GM19468 (cell line): ENCODE measurements around the gene DNAJC28.
"Not testable (repeated sequence)": the region's sequence is repeated elsewhere in the genome, so short reads cannot be mapped to it uniquely, and the experiment has no call there.

ENCODE experiments used
- ATAC-seq: cut with Tn5 transposase; IDR thresholded peaks from one replicate; pipeline ENCODE4 v1.9.1; 2021; ENCODE audit warnings: mild to moderate bottlenecking, moderate library complexity, moderate number of reproducible peaks; ENCODE audit not compliant: unreplicated experiment; ENCODE audit errors: extremely low read depth

The DNAJC28 gene, protein sequence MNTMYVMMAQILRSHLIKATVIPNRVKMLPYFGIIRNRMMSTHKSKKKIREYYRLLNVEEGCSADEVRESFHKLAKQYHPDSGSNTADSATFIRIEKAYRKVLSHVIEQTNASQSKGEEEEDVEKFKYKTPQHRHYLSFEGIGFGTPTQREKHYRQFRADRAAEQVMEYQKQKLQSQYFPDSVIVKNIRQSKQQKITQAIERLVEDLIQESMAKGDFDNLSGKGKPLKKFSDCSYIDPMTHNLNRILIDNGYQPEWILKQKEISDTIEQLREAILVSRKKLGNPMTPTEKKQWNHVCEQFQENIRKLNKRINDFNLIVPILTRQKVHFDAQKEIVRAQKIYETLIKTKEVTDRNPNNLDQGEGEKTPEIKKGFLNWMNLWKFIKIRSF

DNA sequence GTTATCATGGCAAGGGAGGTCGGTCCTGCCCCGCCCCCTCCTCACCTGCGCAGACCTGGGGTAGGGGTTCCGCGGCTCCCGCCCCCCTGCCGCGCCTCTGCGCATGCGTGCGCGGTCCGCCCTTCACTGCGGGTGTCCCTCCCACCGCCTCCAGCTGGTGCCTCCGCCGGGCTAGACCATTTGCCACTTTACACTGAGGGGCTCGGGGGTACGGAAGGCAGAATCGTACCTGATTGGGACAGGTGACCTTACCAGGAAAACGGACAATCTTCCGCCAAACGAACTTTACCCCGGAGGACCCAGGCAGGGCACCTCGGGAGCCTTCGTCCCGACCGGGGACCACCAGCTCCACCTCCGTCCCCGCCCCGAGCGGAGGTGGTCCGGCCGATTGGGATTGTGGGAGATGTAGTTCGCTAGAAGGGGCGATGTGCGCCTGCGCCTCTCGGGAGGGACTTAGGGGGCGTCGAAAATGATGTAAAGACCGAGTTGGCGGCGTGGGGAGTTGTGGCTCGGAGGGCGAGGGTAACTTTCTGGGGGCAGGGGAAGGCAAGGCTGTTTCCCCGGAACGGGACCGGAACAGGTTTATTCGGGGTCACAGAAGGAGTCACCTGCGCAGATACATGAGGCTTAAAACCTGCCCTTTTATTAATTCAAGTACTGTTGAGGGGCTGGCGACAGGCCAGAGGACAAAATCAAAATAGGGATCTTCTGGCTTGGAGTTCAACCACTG, at the start of gene DNAJC28:
DNAJC28 (minus strand) TSS at position 344 of the 730 bp plus-strand sequence. CDS start 2,323 bp downstream, outside the sequence.
- ATAC-seq: peak; percentile 92

DNA sequence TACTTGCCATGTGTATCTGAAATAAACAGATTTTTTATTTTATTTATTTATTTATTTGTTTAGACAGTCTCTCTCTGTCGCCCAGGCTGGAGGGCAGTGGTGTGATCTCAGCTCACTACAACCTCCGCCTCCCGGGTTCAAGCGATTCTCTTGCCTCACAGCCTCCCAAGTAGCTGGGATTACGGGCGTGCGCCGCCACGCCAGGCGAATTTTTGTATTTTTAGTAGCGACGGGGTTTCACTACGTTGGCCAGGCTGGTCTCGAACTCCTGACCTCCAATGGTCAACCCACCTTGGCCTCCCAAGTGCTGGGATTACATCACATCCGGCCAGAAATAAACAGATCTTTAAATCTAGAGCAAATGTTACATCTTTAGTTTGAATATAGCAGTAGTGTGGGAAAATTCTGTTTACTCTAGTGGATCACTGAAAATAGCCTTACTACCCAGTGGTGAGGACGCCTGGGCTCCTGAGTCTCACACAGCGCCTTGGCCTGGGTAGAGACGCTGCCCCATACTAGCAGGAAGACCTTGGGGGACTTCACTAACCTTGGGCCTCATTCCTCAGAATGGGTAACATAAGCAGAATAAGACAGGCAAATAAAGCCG, 49.7 kb upstream of the DNAJC28 start:
- no peak for ATAC-seq

DNA sequence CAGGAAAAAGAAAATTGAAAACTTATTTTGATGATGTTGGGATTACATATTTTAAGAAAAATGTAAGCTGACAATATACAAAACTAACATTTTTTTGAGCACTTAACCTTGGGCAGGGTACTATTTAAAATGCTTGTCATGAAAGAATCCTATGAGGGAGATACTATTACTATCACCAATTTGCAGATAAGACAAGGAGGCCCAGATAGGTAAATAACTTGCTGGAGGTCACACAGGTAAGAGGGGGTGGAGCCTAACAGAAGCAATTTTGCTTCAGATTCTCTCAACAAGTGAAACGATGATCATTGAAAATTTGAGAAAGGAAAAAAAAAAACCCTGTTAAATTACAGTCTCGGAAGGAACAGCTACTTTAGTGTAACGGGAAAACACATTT, 49.2 kb upstream of the DNAJC28 start:
- no peak for ATAC-seq

DNA sequence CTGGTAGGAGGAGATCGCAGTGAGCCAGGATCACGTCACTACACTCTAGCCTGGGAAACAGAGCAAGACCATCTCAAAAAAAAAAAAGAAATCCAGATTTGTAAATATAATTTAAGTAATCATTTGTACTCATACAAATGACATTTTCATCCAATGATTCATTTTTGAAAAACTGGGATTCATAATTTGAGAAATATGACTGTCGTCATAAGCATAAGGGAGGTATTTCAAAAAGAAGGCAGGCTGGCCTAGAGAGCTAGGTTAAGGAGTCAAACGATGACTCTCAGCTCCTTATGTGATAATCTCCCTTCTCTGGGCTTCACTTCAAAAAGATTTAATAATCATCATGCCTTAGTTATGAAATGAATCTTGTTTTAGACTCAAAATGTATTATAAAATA, 48.1 kb upstream of the DNAJC28 start:
- no peak for ATAC-seq

DNA sequence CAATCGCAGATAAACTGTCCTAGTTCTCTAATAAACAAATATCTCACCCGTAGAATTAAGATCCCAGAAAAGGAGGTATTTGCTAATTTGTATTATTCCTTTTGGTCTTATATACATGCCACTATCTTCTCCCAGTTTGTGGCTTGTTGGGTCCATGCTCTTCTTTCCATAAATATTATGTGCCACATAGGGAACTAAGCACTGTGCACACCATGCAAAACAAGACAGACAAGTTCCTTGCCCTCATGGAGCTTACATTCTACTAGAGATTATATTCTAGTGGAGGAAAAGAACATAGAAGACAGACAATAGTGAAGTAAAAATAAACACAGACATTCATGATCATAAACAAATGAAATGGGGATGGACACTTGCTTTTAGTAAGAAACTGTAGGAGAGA, 45.7 kb upstream of the DNAJC28 start:
- ATAC-seq: no peak

DNA sequence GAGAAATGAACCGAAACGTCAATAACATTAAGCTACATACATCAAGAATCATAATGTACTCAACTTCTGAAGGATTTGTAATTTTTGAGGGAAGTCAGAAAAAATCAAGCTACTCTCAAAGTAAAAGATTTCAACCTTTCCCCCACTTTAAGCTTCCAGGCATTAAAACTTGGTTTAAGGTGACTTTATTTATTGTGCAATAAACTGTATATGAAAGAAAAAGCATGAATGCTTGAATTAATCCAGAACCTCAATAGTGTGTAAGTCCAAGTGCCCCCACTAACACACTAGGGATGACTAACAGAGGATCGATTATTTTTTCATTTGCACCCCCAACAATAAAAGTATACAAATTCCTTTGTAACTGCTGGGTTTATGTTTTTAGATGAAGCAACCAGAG, 39.5 kb upstream of the DNAJC28 start:
- no peak for ATAC-seq

DNA sequence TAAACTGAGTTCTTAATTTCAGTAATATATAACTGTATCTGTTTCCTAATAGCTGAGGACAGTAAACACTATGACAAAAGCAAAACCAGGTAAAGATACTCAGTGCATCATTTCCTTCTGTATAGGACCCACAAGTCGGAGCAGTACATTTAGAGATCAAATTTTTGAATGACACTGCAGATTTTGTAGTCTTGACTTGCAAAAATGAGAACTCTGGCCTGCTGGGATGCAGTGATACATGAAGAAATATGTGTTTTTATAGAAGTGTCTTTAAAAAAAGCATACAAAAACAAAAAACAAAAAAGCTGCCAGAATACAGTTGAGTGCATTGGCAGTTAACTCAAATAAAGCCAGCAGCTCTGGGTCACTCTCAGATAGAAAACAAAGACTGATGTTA, 31.4 kb upstream of the DNAJC28 start:
- ATAC-seq: no peak

DNA sequence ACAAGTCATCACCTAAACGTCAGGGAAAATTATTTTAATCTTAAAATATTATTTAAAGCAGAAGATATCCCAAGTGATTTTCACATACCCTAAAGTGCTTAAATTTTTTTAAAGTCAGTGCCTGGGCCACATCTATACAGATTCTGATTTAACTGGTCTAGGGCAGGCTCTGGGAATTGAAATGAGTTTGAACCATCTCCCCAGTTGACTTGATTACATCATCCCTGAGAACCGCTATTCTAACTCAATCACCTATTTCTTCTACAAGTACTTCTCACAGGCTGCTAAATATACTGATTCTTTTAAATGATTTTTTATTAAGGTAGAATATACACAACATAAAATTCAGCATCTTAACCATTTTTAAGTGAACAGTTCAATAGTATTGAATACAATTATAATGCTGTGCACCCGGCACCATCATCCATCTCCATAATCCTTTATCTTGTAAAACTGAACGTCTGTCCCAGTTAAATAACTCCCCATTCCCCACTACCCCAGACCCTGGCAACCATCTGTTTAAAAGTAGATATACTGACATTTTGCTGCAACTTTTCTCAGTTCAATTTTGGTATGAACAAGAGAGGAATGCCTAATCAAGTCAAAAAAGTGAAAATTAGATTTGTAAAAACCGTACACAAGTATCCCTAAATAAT, 30.9 kb upstream of the DNAJC28 start:
- ATAC-seq: no peak

DNA sequence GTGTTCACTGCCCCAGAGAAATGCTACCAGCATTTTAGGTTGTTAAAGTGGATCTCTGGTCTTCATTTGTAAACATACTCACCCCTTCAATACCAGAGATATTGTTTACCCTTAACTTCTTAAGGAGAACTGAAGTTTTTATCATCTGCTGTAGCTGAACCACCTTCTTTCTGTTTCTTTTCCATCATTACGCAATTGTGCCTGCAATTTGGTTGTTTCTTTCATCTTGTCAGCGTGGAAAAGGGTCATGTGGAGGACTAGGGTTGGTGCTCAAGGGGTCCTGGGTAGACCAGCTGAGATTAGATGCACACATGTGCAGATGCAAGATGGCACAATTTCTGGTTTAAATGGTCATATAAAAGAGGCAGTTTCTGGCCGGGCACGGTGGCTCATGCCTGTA, 27.4 kb upstream of the DNAJC28 start:
- ATAC-seq: no peak

DNA sequence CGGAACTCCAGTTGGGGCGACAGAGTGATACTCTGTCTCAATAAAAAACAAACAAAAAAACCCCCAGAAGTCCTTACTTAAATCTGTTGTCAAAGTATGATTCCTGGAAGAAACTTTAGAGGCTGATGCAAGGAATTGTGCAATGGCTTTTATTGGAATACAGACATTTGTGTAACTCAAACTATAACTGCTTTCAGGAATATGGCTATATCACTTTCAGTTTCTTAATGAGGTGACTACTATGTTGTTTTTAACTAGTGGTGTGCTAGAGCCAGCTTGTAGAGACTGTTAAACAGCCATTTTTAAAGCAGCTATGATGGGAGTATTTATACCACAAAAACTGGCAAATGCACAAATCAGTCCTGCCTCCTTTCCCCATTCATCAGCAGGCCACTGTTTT, 22.7 kb upstream of the DNAJC28 start:
- no peak for ATAC-seq

DNA sequence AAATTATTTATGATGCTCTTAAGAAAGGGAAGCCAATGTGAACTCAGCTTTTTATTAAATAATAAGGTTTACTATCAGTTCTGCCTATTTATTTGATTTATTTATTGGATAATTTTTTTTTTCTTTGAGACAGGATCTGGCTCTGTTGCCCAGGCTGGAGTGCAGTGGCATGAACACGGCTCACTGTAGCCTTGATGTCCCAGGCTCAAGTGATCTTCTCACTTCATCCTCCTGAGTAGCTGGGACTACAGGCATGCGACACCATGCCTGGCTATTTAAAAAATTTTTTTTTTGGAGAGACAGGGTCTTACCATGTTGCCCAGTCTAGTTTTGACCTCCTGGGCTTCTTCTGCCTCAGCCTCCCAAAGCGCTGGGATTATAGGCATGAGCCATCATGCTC, 21.0 kb upstream of the DNAJC28 start:
- ATAC-seq: no peak

DNA sequence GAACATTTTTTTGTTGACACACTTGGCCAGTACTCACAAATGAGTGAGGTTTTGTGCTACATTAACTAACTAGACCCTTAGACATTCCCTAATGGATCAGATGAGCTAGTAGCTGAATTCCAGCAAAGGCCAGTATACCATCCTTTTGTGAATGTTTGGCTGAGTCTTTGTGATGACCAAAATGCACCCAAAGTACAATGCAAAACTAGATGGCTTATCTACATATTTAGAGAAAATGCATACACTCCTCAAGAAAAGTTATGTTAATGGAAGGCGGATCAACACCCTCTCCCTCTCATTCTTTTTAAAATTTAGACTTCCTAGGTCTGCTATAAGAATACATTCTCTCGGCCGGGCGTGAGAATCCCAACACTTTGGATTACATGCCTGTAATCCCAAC, 20.1 kb upstream of the DNAJC28 start:
- no peak for ATAC-seq

DNA sequence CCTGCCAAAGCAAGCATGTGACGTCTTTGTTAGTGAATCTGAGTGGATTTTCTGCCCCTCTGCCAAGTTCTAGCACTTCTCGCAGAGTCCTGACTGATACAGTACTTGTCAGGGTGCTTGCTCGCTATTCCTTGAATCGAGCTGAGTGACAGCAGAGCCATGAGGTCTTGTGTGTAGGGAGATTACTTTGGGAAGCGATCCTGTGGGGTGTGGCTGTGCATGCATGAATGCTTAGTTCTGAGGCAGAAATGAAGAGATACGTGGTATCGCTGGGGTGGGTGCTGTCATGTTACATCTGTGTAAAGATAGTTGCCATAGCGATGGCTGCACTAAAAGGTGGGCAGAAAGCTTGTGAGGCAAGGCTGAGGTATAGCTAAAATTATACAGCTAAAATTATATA, 19.3 kb upstream of the DNAJC28 start:
- no peak for ATAC-seq

DNA sequence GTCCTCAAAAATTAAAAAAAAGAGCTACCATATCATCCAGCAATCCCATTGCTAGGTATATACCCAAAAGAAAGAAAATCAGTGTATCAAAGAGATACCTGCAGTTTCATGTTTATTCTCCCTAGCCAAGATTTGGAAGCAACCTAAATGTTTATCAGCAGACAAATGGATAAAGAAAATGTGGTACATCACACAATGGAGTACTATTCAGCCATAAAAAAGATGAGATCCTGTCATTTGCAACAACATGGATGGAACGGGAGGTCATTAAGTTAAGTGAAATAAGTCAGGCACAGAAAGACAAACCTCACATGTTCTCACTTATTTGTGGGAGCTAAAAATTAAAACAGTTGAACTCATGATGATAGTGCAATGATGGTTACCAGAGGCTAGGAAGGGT, 15.5 kb upstream of the DNAJC28 start:
- not testable (repeated sequence) for ATAC-seq

DNA sequence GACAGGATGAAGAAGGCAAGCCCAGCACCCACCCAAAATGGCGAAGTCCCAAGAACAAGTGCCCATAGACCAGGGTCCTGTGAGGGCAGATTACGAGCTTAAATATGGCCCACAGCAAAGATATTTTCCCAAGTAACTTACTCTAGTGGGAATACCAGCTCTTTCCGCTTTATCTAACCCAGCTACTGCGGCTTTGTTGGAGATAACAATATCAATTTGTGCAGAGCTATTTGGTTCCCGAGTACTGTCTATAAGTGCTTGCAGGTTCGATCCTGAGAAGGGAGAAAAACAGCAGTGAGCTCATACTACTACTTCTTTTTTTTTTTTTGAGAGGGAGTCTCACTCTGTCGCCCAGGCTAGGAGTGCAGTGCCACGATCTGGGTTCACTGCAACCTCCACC, 14.3 kb upstream of the DNAJC28 start:
- no peak for ATAC-seq

DNA sequence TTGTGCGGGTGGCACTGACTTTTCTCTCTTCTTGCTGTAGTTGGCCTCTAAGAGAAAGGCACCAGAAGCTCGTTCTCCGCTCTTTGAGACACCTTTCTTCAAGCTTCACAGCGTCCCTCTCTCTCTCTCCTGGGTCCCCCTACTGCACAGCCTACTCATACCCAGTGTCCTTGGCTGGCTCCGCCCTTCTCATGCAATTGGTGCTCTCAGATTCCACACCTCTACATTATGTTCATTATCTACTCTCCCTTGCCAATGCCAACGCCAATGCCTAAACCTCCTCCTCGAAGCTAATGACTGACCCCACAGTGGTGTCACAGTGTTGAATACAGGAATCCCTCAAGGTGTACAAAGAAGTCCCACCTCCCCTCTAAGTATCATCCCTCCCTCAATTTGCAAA, 4.8 kb upstream of the DNAJC28 start:
- ATAC-seq: no peak

DNA sequence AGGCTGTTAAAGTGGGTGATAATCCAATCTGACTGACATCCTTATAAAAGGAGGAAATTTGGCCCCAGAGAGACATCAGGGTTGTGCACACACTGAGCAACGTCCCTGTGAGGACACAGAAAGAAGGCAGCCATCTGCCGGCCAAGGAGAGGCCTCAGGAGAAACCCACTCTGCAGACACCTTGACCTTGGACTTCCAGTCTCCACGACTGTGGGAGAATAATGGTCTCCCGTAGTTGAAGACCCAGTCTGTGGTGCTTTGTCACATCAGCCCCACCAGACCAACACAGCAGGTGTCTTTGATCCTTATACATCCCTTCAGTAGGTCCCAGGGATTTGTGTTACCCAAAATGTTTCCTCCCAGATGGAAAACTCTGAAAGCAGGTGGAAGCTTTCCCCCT, 4.2 kb upstream of the DNAJC28 start:
- no peak for ATAC-seq

DNA sequence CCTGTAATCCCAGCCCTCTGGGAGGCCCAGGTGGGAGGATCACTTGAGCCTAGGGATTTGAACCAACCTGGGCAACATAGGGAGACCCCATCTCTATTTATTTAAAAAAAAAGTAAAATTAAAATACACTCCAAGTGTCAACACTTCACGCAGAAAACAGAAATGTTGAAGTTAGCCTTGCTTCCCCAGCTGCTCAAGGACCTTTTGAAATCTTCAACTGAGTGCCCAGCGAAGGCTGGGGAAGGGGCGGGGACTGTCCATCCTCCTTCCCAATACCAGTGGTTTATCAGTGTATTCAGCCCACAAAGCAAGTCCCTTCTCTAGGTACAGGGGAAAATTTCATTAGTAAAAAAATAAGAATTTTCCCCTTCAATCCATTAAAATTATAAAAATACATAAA, 2.2 kb upstream of the DNAJC28 start:
- ATAC-seq: no peak

DNA sequence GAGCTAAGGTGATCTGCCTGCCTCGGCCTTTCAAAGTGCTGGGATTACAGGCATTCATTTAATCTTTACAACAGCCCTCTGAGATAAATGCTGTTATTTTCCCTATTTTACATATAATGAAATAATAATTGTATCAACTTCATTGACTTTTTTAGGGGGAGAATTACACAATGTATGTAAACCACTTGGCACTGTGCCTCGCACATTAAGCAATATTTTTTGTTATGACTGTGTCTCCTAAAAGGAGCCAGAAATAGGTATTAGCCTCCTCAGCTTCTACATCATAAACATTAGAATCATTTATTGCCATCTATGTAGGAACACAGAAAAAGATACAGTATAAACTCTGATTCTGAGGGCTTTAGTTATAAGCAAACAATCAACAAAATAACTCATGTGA, 1.1 kb upstream of the DNAJC28 start:
- no peak for ATAC-seq

DNA sequence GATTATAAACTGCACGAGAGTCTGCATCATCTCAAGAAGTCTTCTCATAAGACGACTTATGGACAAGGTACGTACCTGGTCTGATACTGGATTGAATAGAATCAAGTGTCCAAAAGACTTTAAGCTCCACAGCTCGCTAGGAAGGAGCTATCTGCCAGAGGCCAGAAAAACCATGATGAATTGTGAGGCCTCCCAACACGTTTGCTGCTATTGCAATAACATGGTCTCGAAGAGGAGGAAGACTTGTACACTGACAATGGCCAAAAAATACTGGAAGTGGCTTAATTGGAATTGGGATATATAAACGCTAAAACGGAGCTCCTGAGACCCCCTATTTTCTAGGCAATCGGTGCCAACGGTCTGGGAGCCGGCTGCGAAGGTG, 534 bp downstream of the DNAJC28 start:
- ATAC-seq: no peak

DNA sequence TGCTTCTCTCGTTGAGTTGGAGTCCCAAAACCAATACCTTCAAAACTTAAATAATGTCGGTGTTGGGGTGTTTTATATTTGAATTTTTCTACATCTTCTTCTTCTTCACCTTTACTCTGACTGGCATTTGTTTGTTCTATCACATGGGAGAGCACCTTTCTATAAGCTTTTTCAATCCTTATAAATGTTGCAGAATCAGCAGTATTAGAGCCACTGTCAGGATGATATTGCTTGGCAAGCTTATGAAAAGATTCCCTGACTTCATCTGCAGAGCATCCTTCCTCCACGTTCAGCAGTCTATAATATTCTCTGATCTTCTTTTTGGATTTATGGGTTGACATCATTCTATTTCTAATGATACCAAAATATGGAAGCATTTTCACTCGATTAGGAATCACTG, 2.6 kb downstream of the DNAJC28 start:
- ATAC-seq: no peak
